HepG2 (cell line): ENCODE results near the gene MTREX. TPM values are rescaled to one million over a fixed set of nuclear protein-coding genes. Genes with fewer than 3 reads are reported as not detected.

Experiments used
- CBFB ChIP-seq: sonication (generic); formaldehyde crosslinking; IDR thresholded peaks from 2 replicates; pipeline ENCODE4 v1.4.0; 2020; ENCODE audit warnings: missing genetic modification reagents
- CREB1 ChIP-seq, 2 experiments: fragments of 450-650 bp in 1 of 2; IDR thresholded peaks; 2 replicates each; pipeline ENCODE4 v1.6.1; 2016 to 2017; ENCODE audit warnings: control low read depth in 1 of 2, mild to moderate bottlenecking in 1 of 2, missing compliant biosample characterization in 1 of 2, missing genetic modification characterization in 1 of 2
- DRAP1 ChIP-seq: IDR thresholded peaks from 2 replicates; pipeline ENCODE4 v1.6.1; 2016; ENCODE audit warnings: missing genetic modification reagents, missing compliant biosample characterization
- EP300 ChIP-seq, 3 experiments: sonication (generic) in 1 of 3; formaldehyde crosslinking in 1 of 3; IDR thresholded peaks; 2 replicates each; pipeline versions ENCODE4 v1.5.1 to v1.6.1; 2011 to 2020; ENCODE audit warnings: low read depth in 2 of 3, low read length in 2 of 3, borderline replicate concordance in 1 of 3, improper control_type of control experiment in 1 of 3, mild to moderate bottlenecking in 1 of 3, missing genetic modification reagents in 1 of 3, moderate library complexity in 1 of 3
- HNRNPH1 ChIP-seq: fragments of 200-400 bp; formaldehyde crosslinking; optimal IDR thresholded peaks from 2 replicates; pipeline ENCODE3; 2017; ENCODE audit warnings: mild to moderate bottlenecking, low read depth, low read length
- HOXA9 ChIP-seq: sonication (generic); formaldehyde crosslinking; IDR thresholded peaks from 2 replicates; pipeline ENCODE4 v1.8.1; 2022; ENCODE audit warnings: missing genetic modification reagents, mild to moderate bottlenecking, moderate library complexity, borderline replicate concordance
- MIXL1 ChIP-seq: IDR thresholded peaks from 2 replicates; pipeline ENCODE4 v1.6.1; 2016
- MLX ChIP-seq: IDR thresholded peaks from 2 replicates; pipeline ENCODE4 v1.6.1; 2016
- PAX8 ChIP-seq: sonication (generic); formaldehyde crosslinking; IDR thresholded peaks from 2 replicates; pipeline ENCODE4 v1.8.0; 2022; ENCODE audit warnings: mild to moderate bottlenecking, missing genetic modification reagents, borderline replicate concordance
- PAXIP1 ChIP-seq: sonication (generic); formaldehyde crosslinking; conservative IDR thresholded peaks from 2 replicates; pipeline ENCODE4 v1.4.0; 2020; ENCODE audit warnings: mild to moderate bottlenecking, missing genetic modification reagents, moderate library complexity
- RBM39 ChIP-seq: fragments of 200-400 bp; formaldehyde crosslinking; IDR thresholded peaks from one replicate; pipeline ENCODE4 v1.6.1; 2018; ENCODE audit warnings: antibody characterized with exemption, mild to moderate bottlenecking, low read depth, low read length; ENCODE audit not compliant: poor library complexity, severe bottlenecking
- SAFB2 ChIP-seq: sonication (generic); formaldehyde crosslinking; IDR thresholded peaks from 2 replicates; pipeline ENCODE4 v1.5.1; 2020; ENCODE audit warnings: missing genetic modification reagents, low read depth, mild to moderate bottlenecking, borderline replicate concordance
- SPEN ChIP-seq: sonication (generic); formaldehyde crosslinking; IDR thresholded peaks from 2 replicates; pipeline ENCODE4 v1.5.1; 2020; ENCODE audit warnings: low read depth, mild to moderate bottlenecking, missing genetic modification reagents
- UBTF ChIP-seq: sonication (generic); formaldehyde crosslinking; IDR thresholded peaks from 2 replicates; pipeline ENCODE4 v1.4.0; 2020; ENCODE audit warnings: mild to moderate bottlenecking, missing genetic modification reagents
- ZNF775 ChIP-seq: sonication (generic); formaldehyde crosslinking; IDR thresholded peaks from 2 replicates; pipeline ENCODE4 v1.4.0; 2020; ENCODE audit warnings: missing genetic modification reagents, mild to moderate bottlenecking, moderate library complexity, borderline replicate concordance
- ZSCAN20 ChIP-seq: sonication (generic); formaldehyde crosslinking; IDR thresholded peaks from 2 replicates; pipeline ENCODE4 v1.4.0; 2020; ENCODE audit warnings: missing genetic modification reagents, mild to moderate bottlenecking, borderline replicate concordance
- polyA plus RNA-seq, 8 experiments: library from polyadenylated mRNA; depleted of rRNA in 3 of 8; stranded (reverse) in 7 of 8; unstranded in 1 of 8; fragments of >200 nt; fragmentation: Illumina TruSeq in 4 of 8; extraction: Trizol in 4 of 8; gene quantifications; 2 replicates each; pipeline versions ENCODE4 v1.2.1 to v1.2.3, GENCODE V29; 2011 to 2016; ENCODE audit warnings: low read depth in 4 of 8, missing spikeins in 1 of 8, mixed read lengths in 1 of 8; ENCODE audit not compliant: insufficient read depth in 1 of 8
- total RNA-seq, 5 experiments: library from RNA; depleted of rRNA; stranded (reverse); fragments of >200 nt; fragmentation: Illumina TruSeq; extraction: Trizol; gene quantifications; 2 replicates each; pipeline ENCODE4 v1.2.3, GENCODE V29; 2016; ENCODE audit warnings: low read depth in 1 of 5

MTREX gene
- total and polyA plus RNA-seq, 2 of the 13 experiments (the other 11 are each of a cell fraction or from before 2014, with no cell fraction given): 16.4 to 91.5 TPM

GRCh38 chr5:55307383-55308253 lies at the start of gene MTREX, which contains the start of gene DHX29 (continued):
- TF ChIP-seq EP300 (IDR thresholded peaks at IDR 0.05; ENCODE audit: low read depth in 2 of 2, low read length in 2 of 2) (peak in 1 of 2 experiments; percentile 16; a peak in 1 of 4 replicates), EP300 (CRISPR knock-in tag; IDR thresholded peaks at IDR 0.05; ENCODE audit: borderline replicate concordance) (peak; percentile 20; the same call in 1 of the 2 replicates), PAX8 (peak; percentile 59; the same call in 1 of the 2 replicates), HNRNPH1 (no peak), ZNF775 (0 out of 2 replicates have a peak, but pooled peaks have one; percentile 45), CREB1 (IDR thresholded peaks at IDR 0.05) (peak; percentile 80), CREB1 (CRISPR knock-in tag; IDR thresholded peaks at IDR 0.05) (peak; percentile 97), ZSCAN20 (CRISPR knock-in tag) (peak; percentile 69; the same call in 1 of the 2 replicates), SAFB2 (CRISPR knock-in tag) (no peak), PAXIP1 (CRISPR knock-in tag) (no peak; the same call in 1 of the 2 replicates), UBTF (peak; percentile 91), MIXL1 (CRISPR knock-in tag) (peak; percentile 26; the same call in 1 of the 2 replicates), RBM39 (peak; percentile 42), DRAP1 (peak; percentile 88), MLX (CRISPR knock-in tag) (0 out of 2 replicates have a peak, but pooled peaks have one; percentile 25), HOXA9 (CRISPR knock-in tag) (0 out of 2 replicates have a peak, but pooled peaks have one; percentile 69), SPEN (peak; percentile 62; the same call in 1 of the 2 replicates), CBFB (CRISPR knock-in tag) (no peak; the same call in 1 of the 2 replicates)
